Tibial nerve (tissue), 4 donors: ENCODE measurements around the gene MT2A.

Experiments used
- EP300 ChIP-seq, 2 donors: sonication (generic); formaldehyde crosslinking; IDR thresholded peaks; one replicate each; pipeline ENCODE4 v1.6.1; 2017; ENCODE audit warnings: antibody characterized with exemption in 2 of 2, mild to moderate bottlenecking in 1 of 2
- POLR2A ChIP-seq, 2 donors: fragments of 450-650 bp; IDR thresholded peaks; one replicate each; pipeline ENCODE4 v1.6.1; 2017; ENCODE audit warnings: antibody characterized with exemption in 2 of 2, mild to moderate bottlenecking in 2 of 2, moderate library complexity in 2 of 2
- TF ChIP-seq, protein P1 (sequence below), 5 experiments: fragments of 200-600 bp in 3 of 5; fragments of 450-650 bp in 2 of 5; sonication (generic) in 3 of 5; IDR thresholded peaks; one replicate each; pipeline ENCODE4 v1.5.1; 2016 to 2019; ENCODE audit warnings: antibody characterized with exemption in 5 of 5, mild to moderate bottlenecking in 3 of 5, moderate library complexity in 2 of 5

DNA sequence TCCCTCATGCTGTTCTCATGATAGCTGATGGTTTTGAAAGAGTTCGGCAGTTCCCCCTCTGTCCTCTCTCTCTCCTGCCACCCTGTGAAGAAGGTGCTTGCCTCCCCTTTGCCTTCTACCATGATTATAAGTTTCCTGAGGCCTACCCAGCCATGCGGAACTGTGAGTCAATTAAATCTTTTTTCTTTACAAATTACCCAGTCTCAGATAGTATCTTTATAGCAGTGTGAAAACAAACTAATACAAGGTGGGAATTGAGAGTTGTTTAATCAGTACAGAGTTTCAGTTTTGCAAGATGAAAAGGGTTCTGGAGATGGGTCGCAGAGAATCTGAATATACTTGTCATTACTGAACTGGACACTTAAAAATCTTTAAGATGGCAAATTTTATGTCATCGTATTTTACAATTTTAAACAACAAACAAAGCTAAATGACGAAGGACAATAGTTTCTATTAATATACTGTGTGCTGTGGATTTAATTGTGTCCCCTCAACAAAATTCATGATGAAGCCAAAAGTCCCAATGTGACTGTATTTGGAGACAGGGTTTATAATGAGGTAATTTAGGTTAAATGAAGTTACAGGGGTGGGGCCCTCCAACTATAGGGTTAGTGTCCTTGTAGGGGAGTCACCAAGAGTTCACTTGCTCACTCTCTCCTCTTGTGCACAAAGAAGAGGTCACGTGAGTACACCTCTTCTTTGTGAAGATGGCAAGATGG lies 14.7 kb upstream of the MT2A start:
- TF ChIP-seq, protein P1, sequence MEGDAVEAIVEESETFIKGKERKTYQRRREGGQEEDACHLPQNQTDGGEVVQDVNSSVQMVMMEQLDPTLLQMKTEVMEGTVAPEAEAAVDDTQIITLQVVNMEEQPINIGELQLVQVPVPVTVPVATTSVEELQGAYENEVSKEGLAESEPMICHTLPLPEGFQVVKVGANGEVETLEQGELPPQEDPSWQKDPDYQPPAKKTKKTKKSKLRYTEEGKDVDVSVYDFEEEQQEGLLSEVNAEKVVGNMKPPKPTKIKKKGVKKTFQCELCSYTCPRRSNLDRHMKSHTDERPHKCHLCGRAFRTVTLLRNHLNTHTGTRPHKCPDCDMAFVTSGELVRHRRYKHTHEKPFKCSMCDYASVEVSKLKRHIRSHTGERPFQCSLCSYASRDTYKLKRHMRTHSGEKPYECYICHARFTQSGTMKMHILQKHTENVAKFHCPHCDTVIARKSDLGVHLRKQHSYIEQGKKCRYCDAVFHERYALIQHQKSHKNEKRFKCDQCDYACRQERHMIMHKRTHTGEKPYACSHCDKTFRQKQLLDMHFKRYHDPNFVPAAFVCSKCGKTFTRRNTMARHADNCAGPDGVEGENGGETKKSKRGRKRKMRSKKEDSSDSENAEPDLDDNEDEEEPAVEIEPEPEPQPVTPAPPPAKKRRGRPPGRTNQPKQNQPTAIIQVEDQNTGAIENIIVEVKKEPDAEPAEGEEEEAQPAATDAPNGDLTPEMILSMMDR (IDR thresholded peaks at IDR 0.05) = no peak
- no peak for TF ChIP-seq POLR2A (IDR thresholded peaks at IDR 0.05)
- TF ChIP-seq EP300 (IDR thresholded peaks at IDR 0.05) = no peak
